ENCODE measurements around the gene UBALD1. TPM values are rescaled to one million over a fixed set of nuclear protein-coding genes. Genes with fewer than 3 reads are reported as not detected.
A peak's percentile ranks its signal among the peaks of the same experiment; 100 is the strongest.

UBALD1 gene
- polyA plus RNA-seq, 3 donors, result 2.2 to 19.2 (median 2.8) TPM

GRCh38 chr16:4610011-4611005, 4.4 kb downstream of the UBALD1 start:
- Histone ChIP-seq H3K27ac (ENCODE audit: low read depth in 1 of 2, low read length in 2 of 2) (no peak overlapping the region), H3K79me2 (ENCODE audit: insufficient read depth, low read length) (peaks cover 51% of the 10 kb centered on the region), H3K9me3 (replicated peaks in 1 of 2; ENCODE audit: control insufficient read depth in 1 of 2, insufficient read depth in 1 of 2, low read length in 2 of 2) (no peaks in the 10 kb centered on the region), H3K27me3 (ENCODE audit: control insufficient read depth in 2 of 2, insufficient read depth in 2 of 2, low read length in 2 of 2) (no peaks in the 10 kb centered on the region), H4K20me1 (ENCODE audit: insufficient read depth, low read length) (peaks cover 66% of the 10 kb centered on the region), H3K4me2 (replicated peaks; ENCODE audit: extremely low read depth, low read length, poor library complexity, severe bottlenecking) (no peak overlapping the region), H3K36me3 (replicated peaks in 1 of 2; ENCODE audit: control insufficient read depth in 1 of 2, insufficient read depth in 2 of 2, low read length in 2 of 2) (peaks cover 23 to 27% of the 10 kb centered on the region in 2 donors), H3K9ac (ENCODE audit: insufficient read depth, low read length, poor library complexity, severe bottlenecking) (no peak overlapping the region), H2AFZ (ENCODE audit: insufficient read depth, low read depth, low read length, poor library complexity, severe bottlenecking) (no peak overlapping the region), H3K4me1 (ENCODE audit: control insufficient read depth in 1 of 2, insufficient read depth in 2 of 2, low read length in 2 of 2) (peaks cover 30 to 37% of the 10 kb centered on the region in 2 donors), H3K4me3 (replicated peaks in 1 of 3; ENCODE audit: low read depth in 2 of 3, low read length in 3 of 3) (no peak overlapping the region)
- peaks cover 9 to 29% of the 10 kb centered on the region in 2 donors for H3K36me3 Mint-ChIP-seq
- TF ChIP-seq, protein P1, sequence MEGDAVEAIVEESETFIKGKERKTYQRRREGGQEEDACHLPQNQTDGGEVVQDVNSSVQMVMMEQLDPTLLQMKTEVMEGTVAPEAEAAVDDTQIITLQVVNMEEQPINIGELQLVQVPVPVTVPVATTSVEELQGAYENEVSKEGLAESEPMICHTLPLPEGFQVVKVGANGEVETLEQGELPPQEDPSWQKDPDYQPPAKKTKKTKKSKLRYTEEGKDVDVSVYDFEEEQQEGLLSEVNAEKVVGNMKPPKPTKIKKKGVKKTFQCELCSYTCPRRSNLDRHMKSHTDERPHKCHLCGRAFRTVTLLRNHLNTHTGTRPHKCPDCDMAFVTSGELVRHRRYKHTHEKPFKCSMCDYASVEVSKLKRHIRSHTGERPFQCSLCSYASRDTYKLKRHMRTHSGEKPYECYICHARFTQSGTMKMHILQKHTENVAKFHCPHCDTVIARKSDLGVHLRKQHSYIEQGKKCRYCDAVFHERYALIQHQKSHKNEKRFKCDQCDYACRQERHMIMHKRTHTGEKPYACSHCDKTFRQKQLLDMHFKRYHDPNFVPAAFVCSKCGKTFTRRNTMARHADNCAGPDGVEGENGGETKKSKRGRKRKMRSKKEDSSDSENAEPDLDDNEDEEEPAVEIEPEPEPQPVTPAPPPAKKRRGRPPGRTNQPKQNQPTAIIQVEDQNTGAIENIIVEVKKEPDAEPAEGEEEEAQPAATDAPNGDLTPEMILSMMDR (IDR thresholded peaks at IDR 0.05), result no peak
- no peak for DNase-seq
- peaks cover 0 to 1% (median 0%) of the 10 kb centered on the region in 7 donors for H3K9me3 Mint-ChIP-seq
- peaks cover 0 to 1% (median 0%) of the 10 kb centered on the region in 3 donors for H3K27me3 Mint-ChIP-seq (ENCODE audit: low read depth in 3 of 3)
- WGBS (ENCODE audit: insufficient coverage), result 93% methylated on average over 19 of the region's 32 CpGs
- peak overlapping the region in 1 of 7 donors; percentile 9 for H3K27ac Mint-ChIP-seq
- H3K4me1 Mint-ChIP-seq, result peaks cover 30% of the 10 kb centered on the region
- intact Hi-C loops (cut with micrococcal nuclease), result loop anchor here in 1 of 2 donors (5.0 to 10.0 kb wide), 2 partner anchors 42 to 96 kb away; no protein-coding TSS in a partner anchor
- H3K4me3 Mint-ChIP-seq, result no peak overlapping the region

DNA sequence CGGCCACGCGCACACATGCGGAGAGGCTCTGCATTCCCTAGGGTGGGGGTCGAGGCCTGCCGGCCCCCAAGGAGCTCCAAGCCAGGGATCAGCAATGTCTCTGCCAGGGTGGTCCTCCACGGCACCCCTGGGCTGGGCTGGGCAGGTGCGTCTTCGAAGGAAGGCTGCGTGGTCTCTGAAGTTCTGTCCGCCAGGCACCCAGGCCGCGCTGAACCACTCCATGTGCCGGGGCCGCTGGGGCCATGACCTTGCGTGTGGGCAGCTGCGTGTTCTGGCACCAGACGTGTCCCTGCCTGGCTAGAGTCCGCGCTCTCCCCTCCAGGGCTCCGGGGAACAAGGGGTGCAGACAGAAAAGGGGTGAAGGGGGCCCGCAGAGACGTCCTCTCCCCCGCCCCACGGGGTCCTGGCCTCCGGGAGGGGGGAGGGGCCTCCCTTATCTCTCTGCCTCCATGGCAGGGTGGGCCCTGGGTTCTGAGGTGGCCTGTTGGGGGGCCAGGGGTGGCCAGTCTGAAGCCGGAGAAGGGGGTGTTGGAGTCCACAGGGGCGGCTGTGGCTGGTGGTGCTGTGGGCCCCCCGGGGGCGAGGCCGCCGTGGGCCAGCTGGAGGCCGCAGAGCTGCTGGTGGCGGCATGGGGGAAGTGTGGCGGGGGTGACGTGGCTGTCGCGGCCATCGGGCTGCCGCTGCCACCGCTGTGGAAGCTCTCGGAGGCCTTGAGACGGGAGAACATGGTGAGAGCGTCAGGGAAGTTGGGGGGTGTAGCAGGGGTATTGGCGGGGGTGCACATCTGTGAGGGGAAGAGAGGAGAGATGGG, 5.3 kb downstream of the UBALD1 start:
- Histone ChIP-seq H3K36me3 (replicated peaks in 1 of 2; ENCODE audit: control insufficient read depth in 1 of 2, insufficient read depth in 2 of 2, low read length in 2 of 2) (peaks cover 23 to 27% of the 10 kb centered on the region in 2 donors), H3K27me3 (ENCODE audit: control insufficient read depth in 2 of 2, insufficient read depth in 2 of 2, low read length in 2 of 2) (no peaks in the 10 kb centered on the region), H2AFZ (ENCODE audit: insufficient read depth, low read depth, low read length, poor library complexity, severe bottlenecking) (no peak overlapping the region), H3K9me3 (replicated peaks in 1 of 2; ENCODE audit: control insufficient read depth in 1 of 2, insufficient read depth in 1 of 2, low read length in 2 of 2) (no peaks in the 10 kb centered on the region), H3K9ac (ENCODE audit: insufficient read depth, low read length, poor library complexity, severe bottlenecking) (no peak overlapping the region), H3K4me2 (replicated peaks; ENCODE audit: extremely low read depth, low read length, poor library complexity, severe bottlenecking) (no peak overlapping the region), H3K4me3 (replicated peaks in 1 of 3; ENCODE audit: low read depth in 2 of 3, low read length in 3 of 3) (no peak overlapping the region), H3K27ac (ENCODE audit: low read depth in 1 of 2, low read length in 2 of 2) (no peak overlapping the region), H4K20me1 (ENCODE audit: insufficient read depth, low read length) (peaks cover 66% of the 10 kb centered on the region), H3K79me2 (ENCODE audit: insufficient read depth, low read length) (peaks cover 51% of the 10 kb centered on the region), H3K4me1 (ENCODE audit: control insufficient read depth in 1 of 2, insufficient read depth in 2 of 2, low read length in 2 of 2) (peaks cover 27 to 31% of the 10 kb centered on the region in 2 donors)
- H3K4me3 Mint-ChIP-seq, result no peak overlapping the region
- WGBS (ENCODE audit: insufficient coverage), result 96% methylated on average over 39 of the region's 45 CpGs
- H3K27ac Mint-ChIP-seq, result no peak overlapping the region
- DNase-seq, result no peak
- peaks cover 9 to 29% of the 10 kb centered on the region in 2 donors for H3K36me3 Mint-ChIP-seq
- peaks cover 0 to 1% (median 0%) of the 10 kb centered on the region in 7 donors for H3K9me3 Mint-ChIP-seq
- peaks cover 0 to 1% (median 0%) of the 10 kb centered on the region in 3 donors for H3K27me3 Mint-ChIP-seq (ENCODE audit: low read depth in 3 of 3)
- TF ChIP-seq, protein P1 (IDR thresholded peaks at IDR 0.05), result no peak
- intact Hi-C loops (cut with micrococcal nuclease), result loop anchor here in 1 of 2 donors (5.0 to 10.0 kb wide), 2 partner anchors 43 to 95 kb away; no protein-coding TSS in a partner anchor
- H3K4me1 Mint-ChIP-seq, result peaks cover 26% of the 10 kb centered on the region

Data from CD14-positive monocyte (primary cell).